Loucy (cell line): ENCODE results near the gene ADI1.

ENCODE experiments used
- EZH2phosphoT487 ChIP-seq: fragments of 200-600 bp; IDR thresholded peaks from 2 replicates; pipeline ENCODE4 v1.6.1; 2018; ENCODE audit warnings: antibody characterized with exemption, mild to moderate bottlenecking, moderate library complexity, borderline replicate concordance
- TF ChIP-seq, protein P1 (sequence below): fragments of 200-600 bp; sonication (generic); conservative IDR thresholded peaks from 2 replicates; pipeline ENCODE4 v1.5.1; 2014; ENCODE audit warnings: mild to moderate bottlenecking, antibody characterized with exemption, low read length

DNA sequence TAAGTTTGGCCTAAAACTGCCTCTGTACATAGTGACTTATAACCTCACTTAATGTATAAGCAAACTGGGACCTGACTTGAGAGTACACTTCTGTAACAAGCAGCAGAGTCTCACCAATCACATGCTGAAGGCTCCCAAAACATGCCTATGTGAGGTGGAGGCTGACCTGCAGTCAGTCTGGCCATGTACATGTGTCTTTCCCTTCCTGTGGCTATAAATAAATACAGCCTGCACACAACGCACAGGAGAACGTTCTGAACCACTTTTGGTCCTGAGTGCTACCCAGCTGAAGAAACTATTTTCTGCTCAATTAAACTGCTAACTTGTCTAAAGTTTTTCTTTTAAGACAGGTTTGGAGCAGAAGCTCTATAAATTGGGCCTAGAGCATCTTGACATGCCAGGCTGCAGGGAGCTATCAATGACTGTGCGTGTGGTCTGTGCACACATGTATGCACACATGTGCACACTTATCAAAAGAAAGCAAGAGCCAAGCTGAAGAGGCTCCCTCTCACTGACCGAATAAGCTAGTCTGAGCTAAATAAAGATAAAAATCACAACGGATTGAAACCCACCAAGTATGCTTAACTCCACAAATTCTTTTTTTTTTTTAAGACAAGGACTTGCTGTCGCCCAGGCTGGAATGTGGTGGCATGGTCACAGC lies 23.8 kb upstream of the ADI1 start:
- TF ChIP-seq, protein P1, sequence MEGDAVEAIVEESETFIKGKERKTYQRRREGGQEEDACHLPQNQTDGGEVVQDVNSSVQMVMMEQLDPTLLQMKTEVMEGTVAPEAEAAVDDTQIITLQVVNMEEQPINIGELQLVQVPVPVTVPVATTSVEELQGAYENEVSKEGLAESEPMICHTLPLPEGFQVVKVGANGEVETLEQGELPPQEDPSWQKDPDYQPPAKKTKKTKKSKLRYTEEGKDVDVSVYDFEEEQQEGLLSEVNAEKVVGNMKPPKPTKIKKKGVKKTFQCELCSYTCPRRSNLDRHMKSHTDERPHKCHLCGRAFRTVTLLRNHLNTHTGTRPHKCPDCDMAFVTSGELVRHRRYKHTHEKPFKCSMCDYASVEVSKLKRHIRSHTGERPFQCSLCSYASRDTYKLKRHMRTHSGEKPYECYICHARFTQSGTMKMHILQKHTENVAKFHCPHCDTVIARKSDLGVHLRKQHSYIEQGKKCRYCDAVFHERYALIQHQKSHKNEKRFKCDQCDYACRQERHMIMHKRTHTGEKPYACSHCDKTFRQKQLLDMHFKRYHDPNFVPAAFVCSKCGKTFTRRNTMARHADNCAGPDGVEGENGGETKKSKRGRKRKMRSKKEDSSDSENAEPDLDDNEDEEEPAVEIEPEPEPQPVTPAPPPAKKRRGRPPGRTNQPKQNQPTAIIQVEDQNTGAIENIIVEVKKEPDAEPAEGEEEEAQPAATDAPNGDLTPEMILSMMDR = no peak
- TF ChIP-seq EZH2phosphoT487 = no peak
